GM20000 (cell line): ENCODE results near the gene KLF11.

Experiments
- DNase-seq: peaks from one replicate; pipeline ENCODE4 v3.0.0; 2012; ENCODE audit warnings: low spot score
- CTCF ChIP-seq: IDR thresholded peaks from 2 replicates; pipeline ENCODE4 v1.5.1; 2012; ENCODE audit warnings: mild to moderate bottlenecking, control low read depth; ENCODE audit errors: extremely low read depth, missing control alignments

Gene KLF11

GRCh38 chr2:10059016-10059351, 15.6 kb downstream of the KLF11 start:
- DNase-seq: no peak
- no peak for TF ChIP-seq CTCF

GRCh38 chr2:10059552-10060335, 16.4 kb downstream of the KLF11 start:
- DNase-seq: no peak
- TF ChIP-seq CTCF: no peak

- TF ChIP-seq CTCF: no peak
- no peak for DNase-seq
These were observed 18.0 kb downstream of the KLF11 start for GRCh38 chr2:10061221-10061925.

- TF ChIP-seq CTCF: no peak
- DNase-seq: no peak
These were observed 19.6 kb downstream of the KLF11 start for GRCh38 chr2:10062931-10063365.

- TF ChIP-seq CTCF: no peak
- no peak for DNase-seq
These were observed 20.2 kb downstream of the KLF11 start for GRCh38 chr2:10063566-10063965.

- no peak for DNase-seq
- no peak for TF ChIP-seq CTCF
These were observed 21.8 kb downstream of the KLF11 start for GRCh38 chr2:10064932-10065772.

- no peak for DNase-seq
- no peak for TF ChIP-seq CTCF
These were observed 22.4 kb downstream of the KLF11 start for GRCh38 chr2:10065773-10066055.
